GM21447 (cell line): Measurements from ENCODE around the gene FCN3.
"Not testable (repeated sequence)": the region's sequence is repeated elsewhere in the genome, so short reads cannot be mapped to it uniquely, and the experiment has no call there.

ENCODE experiments used
- ATAC-seq: cut with Tn5 transposase; IDR thresholded peaks from one replicate; pipeline ENCODE4 v1.9.1; 2021; ENCODE audit not compliant: unreplicated experiment

Gene FCN3

GRCh38 chr1:27399251-27400025 lies 24.8 kb upstream of the FCN3 start:
- ATAC-seq, result no peak

GRCh38 chr1:27398405-27399149 lies 24.0 kb upstream of the FCN3 start:
- ATAC-seq, result no peak

GRCh38 chr1:27397749-27398148 lies 23.1 kb upstream of the FCN3 start:
- no peak for ATAC-seq

GRCh38 chr1:27397110-27397509 lies 22.5 kb upstream of the FCN3 start:
- ATAC-seq, result no peak

GRCh38 chr1:27395441-27396195 lies 21.0 kb upstream of the FCN3 start:
- ATAC-seq, result no peak

- ATAC-seq, result no peak
These were observed 20.3 kb upstream of the FCN3 start for GRCh38 chr1:27394925-27395324.

GRCh38 chr1:27394282-27394658 lies 19.6 kb upstream of the FCN3 start:
- no peak for ATAC-seq

GRCh38 chr1:27393641-27394281 lies 19.1 kb upstream of the FCN3 start:
- no peak for ATAC-seq

GRCh38 chr1:27392778-27393635 lies 18.4 kb upstream of the FCN3 start:
- ATAC-seq, result no peak

GRCh38 chr1:27392096-27392777 lies 17.6 kb upstream of the FCN3 start, which contains the start of gene GPR3:
GPR3 (plus strand) TSS chr1:27392622; CDS start chr1:27393799, 1,177 bp downstream.
- ATAC-seq, result peak; percentile 75

GRCh38 chr1:27391511-27392095 lies 17.0 kb upstream of the FCN3 start:
- ATAC-seq, result no peak

- ATAC-seq, result no peak
These were observed 13.8 kb upstream of the FCN3 start for GRCh38 chr1:27388337-27389005.

- ATAC-seq, result not testable (repeated sequence)
These were observed 10.2 kb upstream of the FCN3 start for GRCh38 chr1:27384797-27385196.

- ATAC-seq, result no peak
These were observed 9.0 kb upstream of the FCN3 start for GRCh38 chr1:27383661-27384060.

- no peak for ATAC-seq
These were observed 8.5 kb upstream of the FCN3 start, which contains the start of gene CD164L2 for GRCh38 chr1:27383039-27383605. CD164L2 (minus strand) TSS chr1:27383333; CDS start chr1:27383239, 94 bp downstream.

GRCh38 chr1:27381969-27382762 lies 7.5 kb upstream of the FCN3 start:
- no peak for ATAC-seq
